ENCODE measurements around the gene MBOAT1. TPM values are rescaled to one million over a fixed set of nuclear protein-coding genes. Genes with fewer than 3 reads are reported as not detected.

MBOAT1 gene
- polyA plus RNA-seq, 1 donor (not counting 4 experiments of a cell fraction or from before 2014, with no cell fraction given), result 4.9 TPM

GRCh38 chr6:20237677-20238460, 25.6 kb upstream of the MBOAT1 start:
- H3K4me3 ChIP-seq (ENCODE audit: control insufficient read depth in 2 of 3, extremely low read depth in 1 of 3, insufficient read depth in 2 of 3, low read depth in 1 of 3, low read length in 3 of 3), result no peak overlapping the region
- H3K27me3 ChIP-seq (ENCODE audit: control insufficient read depth, extremely low read depth, insufficient read depth, low read length), result no peaks in the 10 kb centered on the region
- dilution Hi-C loops (cut with MboI; ENCODE audit: extremely low pct_ligation_motif_present, low sequenced_read_pairs), result no loop called here
- no peaks in the 10 kb centered on the region for H4K20me1 ChIP-seq (ENCODE audit: control insufficient read depth, extremely low read depth, insufficient read depth, low read length)
- no peak overlapping the region for H3K9ac ChIP-seq (ENCODE audit: control insufficient read depth, extremely low read depth, insufficient read depth, low read length)
- H3K27ac ChIP-seq (ENCODE audit: control insufficient read depth, insufficient read depth, low read length), result no peak overlapping the region
- H3K4me2 ChIP-seq (ENCODE audit: control insufficient read depth, extremely low read depth, insufficient read depth, low read depth, low read length), result no peak overlapping the region
- no peak for FAIRE-seq
- no peaks in the 10 kb centered on the region for H3K9me1 ChIP-seq (ENCODE audit: control insufficient read depth, extremely low read depth, insufficient read depth, low read length)
- peaks cover 9% of the 10 kb centered on the region for H3K4me1 ChIP-seq (ENCODE audit: control insufficient read depth, extremely low read depth, insufficient read depth, low read length)
- no peaks in the 10 kb centered on the region for H3K9me3 ChIP-seq (ENCODE audit: control insufficient read depth, low read depth, low read length)
- no peak for TF ChIP-seq EZH2 (IDR thresholded peaks at IDR 0.05; ENCODE audit: low read length)
- no peak for TF ChIP-seq CTCF (optimal IDR thresholded peaks at IDR 0.05 in 1 of 3, IDR thresholded peaks at IDR 0.05 in 1 of 3, conservative IDR thresholded peaks at IDR 0.05 in 1 of 3; ENCODE audit: extremely low read depth in 1 of 3, insufficient read depth in 2 of 3, low read length in 3 of 3)
- no peaks in the 10 kb centered on the region for H3K36me3 ChIP-seq (ENCODE audit: control insufficient read depth in 2 of 2, extremely low read depth in 1 of 2, insufficient read depth in 2 of 2, low read length in 2 of 2)
- no peaks in the 10 kb centered on the region for H3K79me2 ChIP-seq (ENCODE audit: control insufficient read depth, insufficient read depth, low read length)
- DNase-seq (ENCODE audit: low read depth, low spot score), result no peak
- no peak overlapping the region for H2AFZ ChIP-seq (ENCODE audit: control insufficient read depth, low read length)

- Histone ChIP-seq H3K27me3 (ENCODE audit: control insufficient read depth, extremely low read depth, insufficient read depth, low read length) (no peaks in the 10 kb centered on the region), H3K9me3 (ENCODE audit: control insufficient read depth, low read depth, low read length) (no peaks in the 10 kb centered on the region), H3K79me2 (ENCODE audit: control insufficient read depth, insufficient read depth, low read length) (no peaks in the 10 kb centered on the region), H2AFZ (ENCODE audit: control insufficient read depth, low read length) (no peak overlapping the region), H3K27ac (ENCODE audit: control insufficient read depth, insufficient read depth, low read length) (no peak overlapping the region), H3K4me3 (ENCODE audit: control insufficient read depth in 2 of 3, extremely low read depth in 1 of 3, insufficient read depth in 2 of 3, low read depth in 1 of 3, low read length in 3 of 3) (no peak overlapping the region), H3K9ac (ENCODE audit: control insufficient read depth, extremely low read depth, insufficient read depth, low read length) (no peak overlapping the region), H4K20me1 (ENCODE audit: control insufficient read depth, extremely low read depth, insufficient read depth, low read length) (no peaks in the 10 kb centered on the region), H3K36me3 (ENCODE audit: control insufficient read depth in 2 of 2, extremely low read depth in 1 of 2, insufficient read depth in 2 of 2, low read length in 2 of 2) (no peaks in the 10 kb centered on the region), H3K4me2 (ENCODE audit: control insufficient read depth, extremely low read depth, insufficient read depth, low read depth, low read length) (peak overlapping the region; percentile 40), H3K4me1 (ENCODE audit: control insufficient read depth, extremely low read depth, insufficient read depth, low read length) (peaks cover 9% of the 10 kb centered on the region), H3K9me1 (ENCODE audit: control insufficient read depth, extremely low read depth, insufficient read depth, low read length) (no peaks in the 10 kb centered on the region)
- DNase-seq (ENCODE audit: low read depth, low spot score) (no peak), FAIRE-seq (no peak)
- dilution Hi-C loops (cut with MboI; ENCODE audit: extremely low pct_ligation_motif_present, low sequenced_read_pairs), result no loop called here
- TF ChIP-seq CTCF (optimal IDR thresholded peaks at IDR 0.05 in 1 of 3, IDR thresholded peaks at IDR 0.05 in 1 of 3, conservative IDR thresholded peaks at IDR 0.05 in 1 of 3; ENCODE audit: extremely low read depth in 1 of 3, insufficient read depth in 2 of 3, low read length in 3 of 3) (no peak), EZH2 (IDR thresholded peaks at IDR 0.05; ENCODE audit: low read length) (no peak)
Observed at GRCh38 chr6:20236909-20237600, 24.8 kb upstream of the MBOAT1 start.
